Activated CD4-positive, alpha-beta T cell treated with anti-CD3 and anti-CD28 coated beads, Interleukin-2, amount 50 U/mL, for 4 hours (primary cell): ENCODE data around the gene EPO.
A peak's percentile ranks its signal among the peaks of the same experiment; 100 is the strongest.
"Not testable (repeated sequence)": the region's sequence is repeated elsewhere in the genome, so short reads cannot be mapped to it uniquely, and the experiment has no call there.

Experiments used
- DNase-seq, 2 experiments: peaks; one replicate each; pipeline ENCODE4 v3.0.0-alpha.2; 2020

Gene EPO

DNA sequence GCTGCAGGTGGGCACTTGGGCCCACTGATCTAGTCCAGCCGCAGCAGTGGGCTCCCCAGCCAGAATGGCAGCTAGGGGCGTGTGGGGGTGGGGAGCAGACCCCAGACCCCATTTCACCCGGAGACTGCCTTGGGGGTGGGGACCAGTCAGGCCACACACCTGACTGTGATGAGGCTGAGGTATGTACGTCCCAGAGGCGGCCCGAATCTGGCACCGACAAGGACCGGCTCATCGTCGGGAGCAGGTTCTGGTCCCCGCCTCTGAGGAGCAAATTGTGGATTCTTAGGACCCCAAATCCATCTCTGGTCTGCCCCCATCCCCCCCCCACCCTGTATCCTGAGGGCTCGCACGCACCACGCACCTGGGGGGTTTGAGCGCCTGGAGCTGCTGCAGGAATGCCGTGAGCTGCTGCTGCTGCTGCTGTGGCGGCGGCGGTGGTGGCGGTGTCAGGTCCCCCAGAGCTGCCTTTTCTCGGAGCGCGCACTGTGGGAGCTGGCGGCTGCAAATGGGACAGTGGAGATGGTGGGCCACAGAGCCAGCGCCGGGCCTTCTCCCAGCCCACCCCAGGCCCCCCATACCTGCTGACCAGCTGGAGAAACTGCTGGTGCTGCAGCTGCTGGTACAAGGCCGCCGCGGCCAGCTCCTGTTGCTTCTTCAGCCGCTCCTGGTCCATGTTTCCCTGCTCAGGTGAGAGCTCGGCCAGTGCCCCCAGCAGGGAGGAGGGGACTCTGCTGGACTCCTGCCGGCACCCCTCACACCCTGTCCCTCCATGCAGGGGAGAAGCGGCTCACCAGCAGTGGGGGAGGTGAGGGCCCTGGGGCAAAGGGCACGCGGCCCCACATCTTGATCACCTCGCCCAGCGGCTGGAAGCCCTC, 36.4 kb upstream of the EPO start:
- no peak for DNase-seq

GRCh38 chr7:100684534-100685042, 35.7 kb upstream of the EPO start:
- DNase-seq = no peak

- no peak for DNase-seq
These were observed 35.1 kb upstream of the EPO start for GRCh38 chr7:100685049-100685605.

DNA sequence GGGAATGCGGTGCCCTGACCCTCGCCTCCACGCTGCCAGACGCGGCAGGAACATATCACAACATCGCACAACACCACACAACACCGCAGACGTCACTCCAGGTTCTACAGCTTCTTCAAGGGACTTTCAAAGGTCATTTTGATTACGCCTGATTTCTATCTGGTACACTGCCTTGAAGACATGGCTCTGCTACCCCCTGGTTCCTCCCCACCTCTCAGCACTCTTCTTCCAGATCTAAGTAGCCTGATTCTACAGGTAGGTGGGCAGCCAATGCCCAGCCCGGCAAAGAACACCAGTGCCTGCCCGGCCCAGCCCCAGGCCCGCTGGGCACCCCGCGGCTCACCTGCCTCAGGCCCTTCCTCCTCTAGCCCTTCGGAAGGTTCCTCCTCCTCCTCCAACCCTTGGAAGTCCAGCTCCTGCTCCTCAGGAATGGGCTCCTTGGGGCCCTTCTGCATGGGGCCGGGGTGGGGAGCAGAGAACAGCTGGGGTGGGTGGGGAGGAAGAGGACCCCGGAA, 34.6 kb upstream of the EPO start:
- DNase-seq = no peak

- DNase-seq = no peak
These were observed 34.0 kb upstream of the EPO start for GRCh38 chr7:100686201-100686821.

- no peak for DNase-seq
These were observed 33.5 kb upstream of the EPO start for GRCh38 chr7:100686822-100687211.

- DNase-seq = no peak
These were observed 33.0 kb upstream of the EPO start for GRCh38 chr7:100687261-100687660.

DNA sequence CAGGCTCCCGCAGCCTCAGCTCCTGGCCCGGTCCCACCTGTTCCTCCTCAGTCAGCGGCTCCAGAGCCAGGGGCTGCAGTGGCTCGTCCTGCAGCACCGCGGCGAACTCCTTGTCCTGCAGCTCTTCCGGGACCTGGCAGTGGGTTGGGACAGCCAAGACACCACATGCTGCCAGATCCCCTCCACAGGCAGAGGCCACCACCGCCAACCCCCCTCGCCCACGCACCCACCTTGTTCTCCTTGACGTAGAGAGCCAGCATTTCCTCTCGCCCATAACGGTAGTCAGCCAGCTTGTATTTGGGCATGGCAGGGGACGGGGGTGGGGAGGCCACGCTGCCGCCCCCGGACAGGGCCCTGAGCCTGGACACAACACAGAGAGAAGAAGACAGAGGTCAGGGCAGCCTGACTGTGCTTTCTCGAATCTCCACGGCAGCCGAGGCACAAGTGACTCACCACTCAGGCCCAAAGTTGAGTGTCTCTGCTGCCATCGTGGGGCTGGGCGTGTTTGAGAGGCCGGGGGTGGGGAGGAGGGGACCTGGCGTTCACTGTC, 32.4 kb upstream of the EPO start:
- DNase-seq = no peak

DNA sequence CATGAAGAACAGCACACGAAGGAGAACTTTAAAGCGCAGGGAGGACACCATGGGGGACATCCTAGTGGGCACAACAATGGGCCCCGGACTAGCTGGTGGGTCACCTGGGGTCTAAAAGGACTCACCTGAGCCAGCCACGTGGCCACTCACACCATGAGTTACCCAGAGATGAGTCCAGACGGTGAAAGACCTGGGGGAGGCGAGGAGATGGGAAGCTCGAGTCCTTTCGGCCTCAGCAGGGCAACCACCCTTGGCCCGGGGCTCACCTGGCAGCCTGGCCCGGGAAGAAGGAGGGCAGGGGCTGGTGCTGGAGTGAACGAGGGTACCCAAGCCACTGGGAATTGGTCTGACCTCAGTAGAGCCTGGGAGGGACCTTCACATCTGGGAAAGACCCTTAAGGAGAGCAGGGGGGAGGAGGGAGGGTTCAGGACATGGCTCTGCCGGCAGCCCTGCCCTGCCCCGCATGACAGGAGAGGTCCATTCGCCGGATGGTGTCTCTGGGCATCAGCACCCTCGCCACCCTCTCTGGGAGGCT, 31.9 kb upstream of the EPO start:
- no peak for DNase-seq

DNA sequence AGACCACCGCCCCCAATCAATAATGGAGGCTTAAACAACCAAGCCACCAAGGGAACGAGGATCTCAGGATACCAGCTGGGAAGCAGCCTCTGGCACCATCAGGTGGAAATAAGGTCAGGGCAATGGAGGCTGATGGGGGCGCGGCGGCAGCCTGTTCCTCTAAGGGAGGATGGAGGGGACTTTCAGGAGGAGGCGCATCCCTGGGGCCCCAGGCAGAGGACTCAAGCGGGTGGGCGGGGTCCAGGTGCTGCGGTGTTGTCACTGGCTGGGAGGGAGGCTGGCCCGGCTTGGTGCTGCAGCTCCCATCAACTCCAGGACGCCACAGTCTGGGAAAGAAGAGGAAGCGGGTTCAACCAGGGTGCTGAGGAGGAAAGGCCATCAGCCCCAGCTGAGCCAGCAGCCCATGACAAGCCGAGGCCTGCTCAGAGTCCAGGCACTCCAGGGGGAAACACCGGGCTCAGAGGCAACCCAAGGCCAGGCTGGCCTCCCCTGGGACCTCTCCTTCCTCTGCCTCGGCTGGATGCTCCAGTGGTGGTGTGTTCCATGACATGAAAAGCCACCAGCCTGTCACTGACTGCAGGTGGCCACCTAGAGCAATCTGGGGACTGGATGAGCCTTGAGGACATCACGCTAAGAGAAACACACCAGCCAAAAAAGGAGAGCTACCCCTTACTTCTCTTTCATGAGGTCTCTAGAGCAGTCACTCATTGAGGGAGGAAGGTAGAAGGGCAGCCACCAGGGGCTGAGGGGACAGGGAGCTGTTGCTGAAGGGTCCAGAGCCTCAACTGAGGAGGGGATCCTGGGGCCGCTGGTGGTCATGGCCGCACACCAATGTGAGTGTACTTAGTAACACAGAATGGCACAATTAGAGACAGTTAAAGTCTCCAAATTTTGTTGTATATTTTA, 30.8 kb upstream of the EPO start:
- no peak for DNase-seq

- DNase-seq = peak; percentile 78 to 79
These were observed 28.3 kb upstream of the EPO start for GRCh38 chr7:100691676-100692577.

DNA sequence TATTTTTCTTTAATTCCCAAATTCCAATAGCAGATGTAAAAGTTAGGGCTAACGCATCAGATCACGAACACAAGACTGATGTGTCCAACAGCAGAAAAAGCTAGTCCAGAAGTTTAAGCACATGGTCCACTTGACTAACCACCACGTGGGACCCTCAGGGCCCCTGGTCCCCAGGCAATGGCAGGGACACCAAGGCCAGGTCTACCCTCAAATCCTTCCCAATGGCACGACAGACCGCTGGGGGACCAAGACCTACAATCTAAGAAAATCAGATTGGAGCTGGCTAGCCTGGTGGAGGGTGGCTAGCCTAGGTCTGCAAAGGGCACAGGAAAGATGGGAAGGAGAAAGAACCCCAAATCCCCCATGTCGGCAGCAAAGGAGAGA, 27.7 kb upstream of the EPO start:
- DNase-seq = no peak

DNA sequence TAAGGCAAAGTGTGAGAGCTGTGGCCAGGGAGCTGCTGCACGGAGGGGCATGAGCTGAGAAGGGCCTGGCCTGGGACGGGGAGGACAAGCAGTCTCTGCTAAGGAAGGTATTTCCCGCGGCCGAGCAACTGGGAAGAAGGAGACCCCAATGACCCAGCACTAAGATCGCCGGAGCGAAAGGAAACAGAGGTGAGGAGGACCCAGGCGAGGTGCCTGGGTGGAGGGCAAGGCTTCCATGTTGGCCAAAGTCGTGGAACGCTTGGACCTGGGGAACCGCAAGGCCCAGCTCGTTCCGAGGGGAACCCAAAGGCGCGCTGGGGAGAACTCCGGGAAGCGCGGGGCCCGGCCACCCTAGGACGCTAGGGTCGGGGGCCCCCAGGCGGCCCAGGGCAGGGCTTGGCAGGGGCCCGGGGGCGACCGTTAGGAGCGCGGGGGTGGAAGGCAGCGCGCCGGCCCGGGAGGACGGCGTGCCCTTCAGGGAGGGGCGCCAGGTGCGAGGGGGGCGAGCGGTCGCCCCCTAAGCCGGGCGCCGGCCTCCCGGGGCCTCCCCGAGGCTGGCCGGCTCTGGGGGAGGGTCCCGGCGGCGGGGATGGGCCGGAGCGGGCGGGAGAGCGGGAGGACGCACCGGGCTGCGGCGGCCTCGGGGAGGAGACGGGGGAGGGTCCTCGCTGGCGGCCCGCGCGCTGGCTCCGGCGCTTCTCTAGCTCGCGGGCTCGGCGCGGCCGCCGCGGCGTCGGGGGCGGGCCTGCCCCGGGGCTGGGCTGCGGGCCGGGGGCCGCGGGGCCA, 26.8 kb upstream of the EPO start:
- DNase-seq = no peak

GRCh38 chr7:100694098-100694745, 26.0 kb upstream of the EPO start, which contains the start of gene GIGYF1:
GIGYF1 (minus strand) TSS chr7:100694250; CDS start chr7:100688238, 6,012 bp downstream.
- peak; percentile 56 to 57 for DNase-seq

DNA sequence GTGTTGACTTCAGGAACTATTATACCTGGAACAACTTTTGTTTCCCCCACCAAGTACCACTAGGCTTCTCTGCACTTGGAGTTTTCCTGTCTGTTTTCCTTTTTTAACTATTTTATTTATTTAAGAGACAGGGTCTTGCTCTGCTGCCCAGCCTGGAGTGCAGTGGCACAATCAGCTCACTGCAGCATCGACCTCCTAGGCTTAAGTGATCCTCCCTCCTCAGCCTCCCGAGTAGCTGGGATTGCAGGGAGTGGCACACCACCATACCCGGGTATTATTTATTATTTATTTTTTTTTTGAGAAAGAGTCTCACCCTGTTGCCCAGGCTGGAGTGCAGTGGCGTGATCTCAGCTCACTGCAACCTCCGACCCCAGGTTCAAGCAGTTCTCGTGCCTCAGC, 24.1 kb upstream of the EPO start:
- DNase-seq = no peak

GRCh38 chr7:100699018-100699417, 21.2 kb upstream of the EPO start:
- DNase-seq = no peak

DNA sequence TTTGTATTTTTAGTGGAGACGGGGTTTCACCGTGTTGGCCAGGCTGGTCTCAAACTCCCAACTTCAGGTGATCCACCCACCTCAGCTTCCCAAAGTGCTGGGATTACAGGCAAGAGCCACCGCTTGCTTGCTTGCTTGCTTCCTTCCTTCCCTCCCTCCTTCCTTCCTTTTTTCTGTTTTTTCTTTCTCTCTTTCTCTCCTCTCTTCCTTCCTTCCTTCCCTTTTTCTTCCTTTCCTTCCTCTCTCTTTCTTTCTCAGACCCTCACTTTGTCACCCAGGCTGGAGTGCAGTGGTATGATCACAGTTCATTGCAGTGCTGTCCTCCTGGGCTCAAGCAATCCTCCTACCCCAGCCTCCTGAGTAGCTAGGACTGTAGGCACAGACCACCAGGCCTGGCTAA, 19.2 kb upstream of the EPO start:
- DNase-seq = not testable (repeated sequence)

GRCh38 chr7:100705320-100705752, 14.9 kb upstream of the EPO start:
- DNase-seq = peak; percentile 66 to 74
